ENCODE measurements around the gene UCK1. TPM values are rescaled to one million over a fixed set of nuclear protein-coding genes. Genes with fewer than 3 reads are reported as not detected.
"Not testable (repeated sequence)": the region's sequence is repeated elsewhere in the genome, so short reads cannot be mapped to it uniquely, and the experiment has no call there.

The UCK1 gene
- polyA plus RNA-seq, 2 of the 4 experiments (the other 2 are of a cell fraction), result 18.0 to 26.5 TPM

DNA sequence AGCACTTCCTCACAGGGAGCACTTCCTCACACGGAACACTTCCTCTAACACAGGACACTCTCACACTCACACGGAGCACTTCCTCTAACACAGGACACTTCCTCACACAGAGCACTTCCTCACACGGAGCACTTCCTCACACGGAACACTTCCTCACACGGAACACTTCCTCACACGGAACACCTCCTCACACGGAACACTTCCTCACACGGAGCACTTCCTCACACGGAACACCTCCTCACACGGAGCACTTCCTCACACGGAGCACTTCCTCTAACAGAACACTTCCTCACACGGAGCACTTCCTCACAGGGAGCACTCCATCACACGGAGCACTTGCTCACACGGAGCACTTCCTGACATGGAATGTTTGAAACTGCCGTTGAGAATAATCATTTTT, 15.0 kb downstream of the UCK1 start (continued):
- TF ChIP-seq, protein P1, sequence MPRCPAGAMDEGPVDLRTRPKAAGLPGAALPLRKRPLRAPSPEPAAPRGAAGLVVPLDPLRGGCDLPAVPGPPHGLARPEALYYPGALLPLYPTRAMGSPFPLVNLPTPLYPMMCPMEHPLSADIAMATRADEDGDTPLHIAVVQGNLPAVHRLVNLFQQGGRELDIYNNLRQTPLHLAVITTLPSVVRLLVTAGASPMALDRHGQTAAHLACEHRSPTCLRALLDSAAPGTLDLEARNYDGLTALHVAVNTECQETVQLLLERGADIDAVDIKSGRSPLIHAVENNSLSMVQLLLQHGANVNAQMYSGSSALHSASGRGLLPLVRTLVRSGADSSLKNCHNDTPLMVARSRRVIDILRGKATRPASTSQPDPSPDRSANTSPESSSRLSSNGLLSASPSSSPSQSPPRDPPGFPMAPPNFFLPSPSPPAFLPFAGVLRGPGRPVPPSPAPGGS (IDR thresholded peaks at IDR 0.05), result no peak
- TF ChIP-seq CHD4 (IDR thresholded peaks at IDR 0.05; ENCODE audit: borderline replicate concordance), result no peak
- TF ChIP-seq, protein P2, sequence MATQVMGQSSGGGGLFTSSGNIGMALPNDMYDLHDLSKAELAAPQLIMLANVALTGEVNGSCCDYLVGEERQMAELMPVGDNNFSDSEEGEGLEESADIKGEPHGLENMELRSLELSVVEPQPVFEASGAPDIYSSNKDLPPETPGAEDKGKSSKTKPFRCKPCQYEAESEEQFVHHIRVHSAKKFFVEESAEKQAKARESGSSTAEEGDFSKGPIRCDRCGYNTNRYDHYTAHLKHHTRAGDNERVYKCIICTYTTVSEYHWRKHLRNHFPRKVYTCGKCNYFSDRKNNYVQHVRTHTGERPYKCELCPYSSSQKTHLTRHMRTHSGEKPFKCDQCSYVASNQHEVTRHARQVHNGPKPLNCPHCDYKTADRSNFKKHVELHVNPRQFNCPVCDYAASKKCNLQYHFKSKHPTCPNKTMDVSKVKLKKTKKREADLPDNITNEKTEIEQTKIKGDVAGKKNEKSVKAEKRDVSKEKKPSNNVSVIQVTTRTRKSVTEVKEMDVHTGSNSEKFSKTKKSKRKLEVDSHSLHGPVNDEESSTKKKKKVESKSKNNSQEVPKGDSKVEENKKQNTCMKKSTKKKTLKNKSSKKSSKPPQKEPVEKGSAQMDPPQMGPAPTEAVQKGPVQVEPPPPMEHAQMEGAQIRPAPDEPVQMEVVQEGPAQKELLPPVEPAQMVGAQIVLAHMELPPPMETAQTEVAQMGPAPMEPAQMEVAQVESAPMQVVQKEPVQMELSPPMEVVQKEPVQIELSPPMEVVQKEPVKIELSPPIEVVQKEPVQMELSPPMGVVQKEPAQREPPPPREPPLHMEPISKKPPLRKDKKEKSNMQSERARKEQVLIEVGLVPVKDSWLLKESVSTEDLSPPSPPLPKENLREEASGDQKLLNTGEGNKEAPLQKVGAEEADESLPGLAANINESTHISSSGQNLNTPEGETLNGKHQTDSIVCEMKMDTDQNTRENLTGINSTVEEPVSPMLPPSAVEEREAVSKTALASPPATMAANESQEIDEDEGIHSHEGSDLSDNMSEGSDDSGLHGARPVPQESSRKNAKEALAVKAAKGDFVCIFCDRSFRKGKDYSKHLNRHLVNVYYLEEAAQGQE (IDR thresholded peaks at IDR 0.05), result no peak
- TF ChIP-seq FOSB (CRISPR knock-in tag; IDR thresholded peaks at IDR 0.05), result no peak
- no peak for TF ChIP-seq ZNF302 (CRISPR knock-in tag; IDR thresholded peaks at IDR 0.05)
- TF ChIP-seq SMC3 (IDR thresholded peaks at IDR 0.05), result no peak
- no peak for TF ChIP-seq POLR2A (IDR thresholded peaks at IDR 0.05; ENCODE audit: low read length)
- TF ChIP-seq JUN (IDR thresholded peaks at IDR 0.05), result no peak

DNA sequence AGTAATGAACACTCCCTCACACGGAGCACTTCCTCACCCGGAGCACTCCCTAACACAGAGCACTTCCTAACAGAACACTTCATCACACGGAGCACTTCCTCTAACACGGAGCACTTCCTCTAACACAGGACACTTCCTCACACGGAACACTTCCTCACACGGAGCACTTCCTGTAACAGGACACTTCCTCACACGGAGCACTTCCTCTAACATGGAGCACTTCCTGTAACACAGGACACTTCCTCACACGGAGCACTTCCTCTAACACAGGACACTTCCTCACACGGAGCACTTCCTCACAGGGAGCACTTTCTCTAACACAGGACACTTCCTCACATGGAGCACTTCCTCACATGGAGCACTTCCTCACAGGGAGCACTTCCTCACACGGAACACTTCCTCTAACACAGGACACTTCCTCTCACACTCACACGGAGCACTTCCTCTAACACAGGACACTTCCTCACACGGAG, 15.5 kb downstream of the UCK1 start:
- POLR2A ChIA-PET; CTCF ChIA-PET; DNase-seq (ENCODE audit: low read depth in 1 of 2, low spot score in 1 of 2); FAIRE-seq; ATAC-seq; H3K4me2 ChIP-seq; H3K4me3 ChIP-seq; H3K9me3 ChIP-seq; H3K4me1 ChIP-seq; H3K27ac ChIP-seq: not testable (repeated sequence)
- WGBS (ENCODE audit: missing lambda C conversion rate), result 90% methylated on average over 7 of the region's 12 CpGs

DNA sequence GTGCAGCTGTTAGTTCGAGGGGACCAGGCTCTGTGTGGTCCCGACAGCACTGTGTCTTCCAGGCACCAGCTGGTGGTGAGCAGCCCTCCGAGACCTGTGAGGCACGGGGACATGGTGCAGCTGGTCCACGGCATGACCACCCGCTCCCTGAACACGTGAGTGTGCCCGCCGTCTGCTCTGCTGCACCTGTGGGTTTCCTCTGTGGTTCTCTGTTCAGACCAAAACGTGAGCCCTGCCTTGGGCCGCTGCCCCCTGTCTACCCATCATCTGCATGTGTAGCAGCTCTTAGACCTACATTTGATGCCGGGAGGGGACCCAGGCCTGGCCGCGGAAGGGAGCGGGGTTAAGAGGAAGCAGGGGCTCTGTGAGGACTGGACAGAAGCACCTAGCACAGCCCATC, 17.9 kb downstream of the UCK1 start:
- POLR2A ChIA-PET, result no interaction called here
- no peak for ATAC-seq

More for the DNA sequence above, 17.9 kb downstream of the UCK1 start:
- Histone ChIP-seq H3K4me1 (no peaks in the 10 kb centered on the region), H3K27ac (no peak overlapping the region), H3K4me3 (no peak overlapping the region), H3K4me2 (no peak overlapping the region), H3K9me3 (no peaks in the 10 kb centered on the region)
- CTCF ChIA-PET, result interaction anchor here (0.9 kb wide), 2 partner anchors 15 to 23 kb away, joined by 3 read pairs; no protein-coding TSS in a partner anchor
- FAIRE-seq (no peak), DNase-seq (ENCODE audit: low read depth in 1 of 2, low spot score in 1 of 2) (no peak)
- WGBS (ENCODE audit: missing lambda C conversion rate), result 91% methylated on average over 15 of the region's 15 CpGs
- TF ChIP-seq RNF2 (IDR thresholded peaks at IDR 0.05; ENCODE audit: borderline replicate concordance, low read depth), result no peak
- TF ChIP-seq NR3C1 (IDR thresholded peaks at IDR 0.05), result no peak
- TF ChIP-seq, protein P2 (IDR thresholded peaks at IDR 0.05), result no peak
- TF ChIP-seq JUN (IDR thresholded peaks at IDR 0.05), result no peak
- no peak for TF ChIP-seq HOXB13 (CRISPR knock-in tag; IDR thresholded peaks at IDR 0.05; ENCODE audit: low read depth)
- no peak for TF ChIP-seq EHF (CRISPR knock-in tag; IDR thresholded peaks at IDR 0.05)
- no peak for TF ChIP-seq PHF8 (IDR thresholded peaks at IDR 0.05; ENCODE audit: borderline replicate concordance, low read depth)
